Measurements from ENCODE around the gene IFT43. TPM values are rescaled to one million over a fixed set of nuclear protein-coding genes. Genes with fewer than 3 reads are reported as not detected.
A peak's percentile ranks its signal among the peaks of the same experiment; 100 is the strongest.

Gene IFT43
- total RNA-seq, 1 donor from 2014 or later, result 36.9 TPM

GRCh38 chr14:75952489-75952888 lies 33.1 kb upstream of the IFT43 start:
- Mint-ChIP-seq H3K27ac (no peak overlapping the region), H3K9me3 (peaks cover 10% of the 10 kb centered on the region)

GRCh38 chr14:75959031-75959430 lies 26.5 kb upstream of the IFT43 start:
- Mint-ChIP-seq H3K4me1 (ENCODE audit: unreplicated experiment) (peaks cover 5% of the 10 kb centered on the region), H3K4me3 (no peak overlapping the region), H3K27me3 (no peaks in the 10 kb centered on the region), H3K27ac (no peak overlapping the region), H3K9me3 (no peaks in the 10 kb centered on the region), H3K36me3 (peaks cover 45% of the 10 kb centered on the region)
- TF ChIP-seq, protein P1, sequence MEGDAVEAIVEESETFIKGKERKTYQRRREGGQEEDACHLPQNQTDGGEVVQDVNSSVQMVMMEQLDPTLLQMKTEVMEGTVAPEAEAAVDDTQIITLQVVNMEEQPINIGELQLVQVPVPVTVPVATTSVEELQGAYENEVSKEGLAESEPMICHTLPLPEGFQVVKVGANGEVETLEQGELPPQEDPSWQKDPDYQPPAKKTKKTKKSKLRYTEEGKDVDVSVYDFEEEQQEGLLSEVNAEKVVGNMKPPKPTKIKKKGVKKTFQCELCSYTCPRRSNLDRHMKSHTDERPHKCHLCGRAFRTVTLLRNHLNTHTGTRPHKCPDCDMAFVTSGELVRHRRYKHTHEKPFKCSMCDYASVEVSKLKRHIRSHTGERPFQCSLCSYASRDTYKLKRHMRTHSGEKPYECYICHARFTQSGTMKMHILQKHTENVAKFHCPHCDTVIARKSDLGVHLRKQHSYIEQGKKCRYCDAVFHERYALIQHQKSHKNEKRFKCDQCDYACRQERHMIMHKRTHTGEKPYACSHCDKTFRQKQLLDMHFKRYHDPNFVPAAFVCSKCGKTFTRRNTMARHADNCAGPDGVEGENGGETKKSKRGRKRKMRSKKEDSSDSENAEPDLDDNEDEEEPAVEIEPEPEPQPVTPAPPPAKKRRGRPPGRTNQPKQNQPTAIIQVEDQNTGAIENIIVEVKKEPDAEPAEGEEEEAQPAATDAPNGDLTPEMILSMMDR (conservative IDR thresholded peaks at IDR 0.05), result no peak
- no peak for DNase-seq (ENCODE audit: extremely low spot score, unreplicated experiment)

More at GRCh38 chr14:75952489-75952888, 33.1 kb upstream of the IFT43 start:
- H3K36me3 Mint-ChIP-seq, result peaks cover 16% of the 10 kb centered on the region
- TF ChIP-seq, protein P1 (conservative IDR thresholded peaks at IDR 0.05), result no peak
- no peak overlapping the region for H3K4me3 Mint-ChIP-seq
- no peaks in the 10 kb centered on the region for H3K27me3 Mint-ChIP-seq
- no peak for DNase-seq (ENCODE audit: extremely low spot score, unreplicated experiment)
- H3K4me1 Mint-ChIP-seq (ENCODE audit: unreplicated experiment), result no peaks in the 10 kb centered on the region

DNA sequence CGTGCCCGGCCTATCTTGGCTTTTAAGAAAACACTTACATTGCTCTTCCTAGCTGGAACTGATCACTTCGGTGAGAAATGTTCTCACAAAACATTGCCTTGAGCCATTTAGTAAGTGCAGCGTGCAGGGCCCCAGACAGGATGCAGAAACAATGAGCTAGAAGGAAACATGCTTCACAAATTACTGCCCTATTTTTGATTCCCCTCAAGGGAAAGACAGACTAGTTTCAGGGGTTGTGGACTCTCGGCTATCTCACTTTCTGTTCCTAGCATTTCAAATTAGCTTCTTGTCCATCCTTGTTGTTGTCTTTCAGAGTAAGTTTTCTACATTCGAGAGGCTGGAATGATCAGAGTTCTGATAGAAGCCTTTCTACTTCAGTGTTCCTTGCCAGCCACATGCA lies 25.3 kb upstream of the IFT43 start:
- peak overlapping the region; percentile 25 for H3K27ac Mint-ChIP-seq
- no peaks in the 10 kb centered on the region for H3K9me3 Mint-ChIP-seq
- no peak for DNase-seq (ENCODE audit: extremely low spot score, unreplicated experiment)
- H3K36me3 Mint-ChIP-seq, result peaks cover 45% of the 10 kb centered on the region
- no peak overlapping the region for H3K4me3 Mint-ChIP-seq
- TF ChIP-seq, protein P1 (conservative IDR thresholded peaks at IDR 0.05), result no peak
- H3K4me1 Mint-ChIP-seq (ENCODE audit: unreplicated experiment), result peaks cover 5% of the 10 kb centered on the region
- H3K27me3 Mint-ChIP-seq, result no peaks in the 10 kb centered on the region

- Mint-ChIP-seq H3K4me1 (ENCODE audit: unreplicated experiment) (peaks cover 5% of the 10 kb centered on the region), H3K27me3 (no peaks in the 10 kb centered on the region), H3K36me3 (peaks cover 59% of the 10 kb centered on the region), H3K9me3 (no peaks in the 10 kb centered on the region), H3K4me3 (no peak overlapping the region), H3K27ac (no peak overlapping the region)
- no peak for DNase-seq (ENCODE audit: extremely low spot score, unreplicated experiment)
- TF ChIP-seq, protein P1 (conservative IDR thresholded peaks at IDR 0.05), result no peak
These were observed 23.9 kb upstream of the IFT43 start for GRCh38 chr14:75961662-75962061.

DNA sequence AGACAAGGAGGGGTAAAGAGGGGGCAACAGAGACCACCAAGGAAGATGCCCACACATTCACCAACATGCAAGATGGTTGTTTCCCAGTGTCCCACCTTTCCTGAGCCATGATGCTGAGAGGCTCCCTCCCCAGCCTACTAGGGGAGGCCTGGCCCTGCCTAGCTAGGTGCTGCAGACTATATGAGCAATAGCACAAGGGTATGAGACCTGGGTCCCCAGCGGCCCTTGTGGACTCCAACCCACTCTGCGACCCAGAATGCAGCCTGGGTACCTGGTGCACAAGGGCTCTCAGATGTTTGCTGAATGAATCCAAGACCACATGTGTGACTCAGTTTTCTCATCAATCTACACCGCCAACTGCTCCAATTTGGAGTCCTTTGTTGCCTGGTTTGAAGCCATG lies 17.7 kb upstream of the IFT43 start:
- H3K27me3 Mint-ChIP-seq, result no peaks in the 10 kb centered on the region
- H3K9me3 Mint-ChIP-seq, result no peaks in the 10 kb centered on the region
- H3K27ac Mint-ChIP-seq, result no peak overlapping the region
- DNase-seq (ENCODE audit: extremely low spot score, unreplicated experiment), result no peak
- TF ChIP-seq, protein P1 (conservative IDR thresholded peaks at IDR 0.05), result no peak
- peaks cover 10% of the 10 kb centered on the region for H3K4me1 Mint-ChIP-seq (ENCODE audit: unreplicated experiment)
- no peak overlapping the region for H3K4me3 Mint-ChIP-seq
- peaks cover 36% of the 10 kb centered on the region for H3K36me3 Mint-ChIP-seq

GRCh38 chr14:75968456-75968855 lies 17.1 kb upstream of the IFT43 start:
- no peak for DNase-seq (ENCODE audit: extremely low spot score, unreplicated experiment)
- TF ChIP-seq, protein P1 (conservative IDR thresholded peaks at IDR 0.05), result no peak
- Mint-ChIP-seq H3K27ac (no peak overlapping the region), H3K36me3 (peaks cover 36% of the 10 kb centered on the region), H3K27me3 (no peaks in the 10 kb centered on the region), H3K4me3 (no peak overlapping the region), H3K4me1 (ENCODE audit: unreplicated experiment) (peaks cover 15% of the 10 kb centered on the region), H3K9me3 (no peaks in the 10 kb centered on the region)

Measured in type B pancreatic cell (in vitro differentiated cells).